HG03045 (cell line): ENCODE measurements around the gene PADI1.

Source experiments
- ATAC-seq: cut with Tn5 transposase; IDR thresholded peaks from one replicate; pipeline ENCODE4 v1.9.1; 2021; ENCODE audit warnings: mild to moderate bottlenecking, moderate library complexity; ENCODE audit not compliant: unreplicated experiment

The PADI1 gene

DNA sequence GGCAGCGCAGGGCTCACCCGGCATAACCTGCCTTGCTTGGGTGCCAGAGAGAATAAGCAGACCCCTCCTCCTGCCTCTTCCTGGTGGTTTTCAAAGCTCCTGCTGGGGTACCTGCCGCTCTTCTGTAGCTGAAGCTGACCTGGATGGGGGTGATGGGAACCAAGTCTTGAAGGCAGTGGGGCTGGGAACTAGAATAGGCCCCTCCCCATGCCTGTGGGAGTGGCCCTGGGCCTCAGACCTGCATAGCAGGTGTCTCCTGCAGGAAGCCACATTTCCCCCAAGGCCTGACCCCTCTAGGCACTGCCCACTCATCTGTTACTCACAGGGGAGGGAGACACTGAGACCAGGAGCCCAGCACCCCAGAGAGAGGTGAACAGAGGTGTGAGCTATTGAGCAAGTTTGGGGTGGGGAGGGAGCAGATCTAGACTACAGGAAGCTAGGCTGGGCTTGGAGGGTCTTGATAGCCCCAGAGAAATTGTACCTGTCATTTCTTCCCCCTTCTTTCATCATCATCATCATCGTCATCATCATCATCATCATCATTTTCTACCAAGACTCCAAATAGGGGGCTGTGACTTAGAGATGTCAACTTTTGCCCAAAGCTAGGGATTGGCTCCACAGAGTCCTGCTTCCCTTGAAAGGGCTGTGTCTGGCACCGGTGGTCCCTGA is 10.1 kb downstream of the PADI1 start:
- ATAC-seq: no peak

- ATAC-seq: no peak
Measured at GRCh38 chr1:17215545-17215890, 10.6 kb downstream of the PADI1 start.

GRCh38 chr1:17216078-17216477 is 11.2 kb downstream of the PADI1 start:
- no peak for ATAC-seq

DNA sequence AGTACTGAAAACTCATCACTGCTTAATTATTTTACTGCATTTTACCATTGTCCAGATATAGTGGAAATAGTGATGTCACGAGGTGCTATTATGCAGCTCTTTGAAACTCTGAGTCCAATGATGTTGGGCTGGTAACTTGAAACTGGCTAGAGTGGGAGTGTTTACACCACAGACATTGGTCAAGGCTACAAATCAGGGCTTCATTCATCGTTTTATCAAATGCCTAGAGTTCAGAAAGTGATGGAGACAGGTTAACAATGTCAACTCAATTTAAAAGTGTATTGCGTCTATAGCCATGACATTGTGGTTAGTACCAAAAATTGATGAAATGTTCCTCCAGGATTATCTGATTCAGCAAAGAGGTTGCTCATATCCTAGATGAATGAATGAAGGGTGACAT is 12.7 kb downstream of the PADI1 start:
- no peak for ATAC-seq

- no peak for ATAC-seq
Measured at GRCh38 chr1:17218939-17219338, 14.0 kb downstream of the PADI1 start.

- ATAC-seq: no peak
Measured at GRCh38 chr1:17220287-17220686, 15.4 kb downstream of the PADI1 start.

DNA sequence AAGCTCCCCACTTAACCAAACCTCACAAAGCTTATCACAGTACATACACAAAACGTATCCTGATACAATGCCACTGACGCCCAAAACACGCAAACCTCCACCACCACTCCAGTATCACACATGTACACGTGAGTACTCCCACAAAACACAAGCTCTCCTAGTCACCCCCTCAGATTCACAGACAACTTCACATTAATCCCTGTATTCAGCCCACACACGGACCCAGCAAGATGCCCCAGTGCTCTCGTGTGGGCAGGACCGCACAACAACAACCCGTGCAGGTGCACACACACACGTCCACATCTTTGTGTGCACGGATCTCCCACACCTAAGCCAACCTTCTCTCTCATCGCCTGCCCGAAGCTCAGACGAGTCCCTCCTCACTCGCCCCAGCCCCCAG is 17.6 kb downstream of the PADI1 start:
- ATAC-seq: no peak

- no peak for ATAC-seq
Measured at GRCh38 chr1:17224434-17224833, 19.5 kb downstream of the PADI1 start.

DNA sequence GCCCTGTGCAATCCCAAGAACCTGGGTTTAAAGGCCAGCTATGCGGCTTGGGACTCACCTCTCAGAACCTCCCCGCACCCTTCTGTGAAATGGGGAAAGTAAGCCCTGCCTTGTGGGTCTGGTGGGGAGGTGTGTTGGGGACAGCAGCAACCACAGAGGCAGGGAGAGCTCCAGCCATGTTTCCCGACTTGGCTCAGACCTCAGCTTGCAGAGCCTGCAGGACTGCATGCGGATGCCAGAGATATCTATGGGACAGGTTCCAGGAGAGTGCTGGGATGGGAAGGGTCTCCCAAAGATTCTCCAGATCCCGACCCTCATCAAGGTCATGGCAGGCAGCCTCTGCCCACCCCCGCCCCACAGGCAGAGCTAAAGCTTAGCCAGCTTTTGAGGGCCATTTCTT is 20.2 kb downstream of the PADI1 start:
- no peak for ATAC-seq

- ATAC-seq: no peak
Measured at GRCh38 chr1:17227358-17227915, 22.5 kb downstream of the PADI1 start.

- ATAC-seq: no peak
Measured at GRCh38 chr1:17228619-17229018, 23.7 kb downstream of the PADI1 start.

DNA sequence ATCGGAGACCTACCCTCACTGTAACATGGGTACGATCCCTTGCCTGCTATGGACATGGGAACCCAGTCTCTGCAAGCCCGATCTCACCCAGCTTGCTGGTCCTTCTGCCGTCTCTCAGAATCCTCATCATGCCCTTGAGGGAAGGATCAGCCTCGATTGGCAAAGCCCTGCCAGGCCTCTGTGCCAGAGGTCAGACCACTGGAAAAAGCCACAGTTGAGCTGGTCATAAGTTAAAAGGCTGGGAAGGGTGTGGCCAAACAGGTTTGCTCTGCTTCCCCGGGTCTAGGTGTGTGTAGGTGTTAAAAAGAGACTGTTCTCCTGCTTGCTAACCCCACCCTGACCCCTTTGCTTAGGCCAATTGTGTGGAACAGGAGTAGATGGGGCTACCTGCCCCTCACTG is 24.5 kb downstream of the PADI1 start:
- ATAC-seq: no peak

DNA sequence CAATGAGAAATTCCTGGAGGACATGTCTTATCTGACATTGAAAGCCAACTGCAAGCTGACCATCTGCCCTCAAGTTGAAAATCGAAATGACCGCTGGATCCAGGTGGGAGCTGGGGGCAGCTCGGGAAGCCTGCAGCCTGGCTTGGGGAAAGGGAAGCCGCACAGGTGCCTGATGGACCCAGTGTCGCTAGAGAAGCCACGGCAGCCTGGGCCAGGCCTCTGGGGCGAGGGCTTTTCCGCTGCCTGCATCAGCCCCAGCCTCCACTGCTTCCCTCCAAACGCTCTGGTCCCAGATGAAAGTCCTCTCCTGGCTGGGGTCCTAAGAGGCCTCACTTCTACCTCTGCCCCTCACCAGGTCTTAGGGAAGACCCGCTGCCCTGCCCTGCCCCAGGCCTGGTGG is 25.2 kb downstream of the PADI1 start:
- no peak for ATAC-seq

- no peak for ATAC-seq
Measured at GRCh38 chr1:17230671-17231310, 25.9 kb downstream of the PADI1 start.

DNA sequence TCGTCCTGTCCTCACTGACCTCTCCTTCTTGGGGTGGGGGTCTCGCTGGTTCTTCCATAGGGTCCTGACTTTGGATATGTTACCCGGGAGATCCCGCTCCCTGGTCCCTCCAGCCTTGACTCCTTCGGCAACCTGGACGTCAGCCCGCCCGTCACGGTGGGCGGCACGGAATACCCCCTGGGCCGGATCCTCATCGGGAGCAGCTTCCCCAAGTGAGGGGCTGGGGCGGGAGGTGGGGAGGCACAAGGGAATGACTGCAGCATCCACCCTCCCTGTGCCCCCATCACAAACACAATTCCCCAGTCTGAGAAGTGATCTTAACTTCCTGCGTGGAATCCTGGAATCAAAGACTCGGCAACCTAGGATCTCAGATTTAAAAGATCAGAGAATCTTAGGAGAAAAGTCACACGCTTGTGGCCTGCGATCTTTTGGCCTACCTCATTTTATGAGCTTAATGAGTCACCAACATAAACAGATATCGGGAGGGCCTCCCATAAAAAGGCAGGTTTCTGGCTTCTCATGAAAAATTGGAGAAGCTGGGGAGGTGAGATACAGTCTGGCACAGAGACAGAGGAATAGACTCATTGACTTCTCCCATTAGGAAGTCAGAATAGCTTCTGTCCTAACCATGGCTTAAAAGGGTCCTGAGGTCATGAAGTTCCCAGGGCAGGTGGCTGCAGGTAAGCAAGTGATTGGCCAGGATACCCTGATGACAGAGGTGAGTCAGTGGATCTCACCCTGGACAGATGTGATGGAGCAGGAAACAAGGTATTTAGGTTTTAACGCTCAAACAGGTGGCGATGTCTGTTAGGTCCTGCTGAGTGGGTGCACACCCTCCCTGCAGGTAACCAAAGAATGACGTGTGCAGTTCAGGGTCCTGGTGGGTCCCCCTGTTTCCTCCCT is 28.1 kb downstream of the PADI1 start:
- ATAC-seq: no peak

DNA sequence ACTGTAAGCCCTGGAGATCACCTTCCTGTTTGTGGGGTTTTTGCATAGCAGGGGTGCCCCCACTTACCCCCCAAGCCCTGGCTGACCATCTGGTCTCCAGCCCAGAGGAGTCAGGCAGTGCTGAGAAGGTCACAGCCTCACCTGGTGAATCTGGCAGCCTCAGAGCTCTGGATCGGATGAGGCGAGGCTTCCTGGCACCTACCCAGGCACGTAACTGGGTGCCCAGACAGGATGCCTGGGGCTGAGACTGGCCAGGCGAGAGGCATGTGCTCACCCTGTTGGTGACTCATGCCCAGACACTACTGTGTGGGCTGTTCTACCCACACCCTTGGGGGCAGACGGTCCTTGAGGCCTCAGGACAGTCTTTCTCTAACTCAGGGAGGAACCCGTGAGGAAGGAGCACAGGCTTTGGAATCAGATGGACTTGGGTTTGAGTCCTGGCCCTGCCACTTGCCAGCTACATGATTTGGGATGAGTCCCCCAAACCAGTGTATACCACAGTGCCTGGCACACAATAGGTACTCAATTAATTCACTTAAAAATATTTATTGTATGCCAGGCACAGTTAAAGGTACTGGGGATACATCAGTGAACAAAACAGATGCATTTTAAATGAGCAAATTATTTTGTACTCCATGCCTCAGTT is 28.9 kb downstream of the PADI1 start:
- ATAC-seq: no peak

- no peak for ATAC-seq
Measured at GRCh38 chr1:17234405-17234804, 29.5 kb downstream of the PADI1 start.

DNA sequence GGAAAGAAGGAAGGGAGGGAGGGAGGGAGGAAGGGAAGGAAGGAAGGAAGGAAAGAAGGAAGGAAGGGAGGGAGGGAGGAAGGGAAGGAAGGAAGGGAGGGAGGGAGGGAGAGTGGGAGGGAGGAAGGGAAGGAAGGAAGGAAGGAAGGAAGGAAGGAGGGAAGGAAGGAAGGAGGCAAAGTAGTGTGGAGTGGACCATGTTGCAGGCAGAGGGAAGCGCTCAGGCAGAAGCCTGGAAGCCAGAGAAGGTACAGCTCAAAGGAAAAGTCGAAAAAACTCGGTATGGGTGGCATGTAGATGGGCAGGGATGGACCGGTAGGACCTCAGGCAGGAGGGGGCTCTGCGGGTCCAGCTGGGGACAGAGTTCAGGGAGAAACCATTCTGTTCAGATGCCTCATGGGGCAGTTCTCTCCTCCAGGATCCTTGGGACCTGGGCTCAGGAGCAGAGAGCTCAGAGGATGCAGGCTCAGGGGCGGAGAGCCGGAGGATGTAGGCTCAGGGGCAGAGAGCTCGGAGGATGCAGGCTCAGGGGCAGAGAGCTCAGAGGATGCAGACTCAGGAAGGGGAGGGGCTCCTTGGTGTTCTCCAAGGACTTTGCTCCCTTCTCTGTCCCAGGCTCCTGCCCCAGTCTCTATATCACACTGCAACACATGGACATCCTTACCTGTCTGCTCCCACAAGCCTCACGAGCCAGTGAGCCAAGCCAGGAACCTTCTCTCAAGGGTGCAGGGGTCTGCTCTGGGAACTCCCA is 30.4 kb downstream of the PADI1 start:
- no peak for ATAC-seq

DNA sequence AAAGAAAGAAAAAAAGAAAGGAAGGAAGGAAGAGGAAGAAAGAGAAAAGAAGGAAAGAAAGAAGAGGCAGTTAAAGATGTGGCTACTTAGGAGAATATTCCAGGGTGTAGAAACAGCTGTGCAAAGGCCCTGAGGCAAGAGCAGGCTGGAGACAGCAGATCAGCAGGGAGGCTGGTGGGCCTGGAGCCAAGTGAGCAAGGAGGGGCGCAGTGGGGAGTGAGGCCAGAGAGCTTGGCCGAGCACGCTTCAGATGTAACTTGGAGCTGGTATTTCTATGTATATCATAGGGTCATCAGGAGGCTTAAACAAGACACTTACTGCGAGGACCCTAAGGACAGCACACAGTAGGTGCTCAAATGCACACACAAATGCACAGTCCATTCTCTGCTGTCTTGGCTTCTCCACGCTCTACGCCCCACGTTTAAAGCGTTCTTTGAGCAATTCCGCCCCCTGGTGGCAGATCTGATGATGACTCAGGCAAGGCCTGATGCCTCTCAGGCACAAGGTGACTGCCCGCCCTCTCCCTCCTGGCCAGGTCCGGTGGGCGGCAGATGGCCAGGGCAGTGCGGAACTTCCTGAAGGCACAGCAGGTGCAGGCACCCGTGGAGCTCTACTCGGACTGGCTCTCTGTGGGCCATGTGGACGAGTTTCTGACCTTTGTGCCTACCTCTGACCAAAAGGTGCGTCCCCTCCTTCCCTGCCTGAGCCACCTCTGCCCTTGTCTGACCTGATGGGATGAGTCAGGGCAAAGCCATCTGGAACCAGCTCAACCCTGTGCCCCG is 32.0 kb downstream of the PADI1 start:
- no peak for ATAC-seq

- no peak for ATAC-seq
Measured at GRCh38 chr1:17237561-17237903, 32.6 kb downstream of the PADI1 start.
